ENCODE data around the gene RHOF. TPM values are rescaled to one million over a fixed set of nuclear protein-coding genes. Genes with fewer than 3 reads are reported as not detected.
"Not testable (repeated sequence)": the region's sequence is repeated elsewhere in the genome, so short reads cannot be mapped to it uniquely, and the experiment has no call there.

RHOF gene
- total RNA-seq, 1 experiment from 2014 or later = 5.3 TPM

DNA sequence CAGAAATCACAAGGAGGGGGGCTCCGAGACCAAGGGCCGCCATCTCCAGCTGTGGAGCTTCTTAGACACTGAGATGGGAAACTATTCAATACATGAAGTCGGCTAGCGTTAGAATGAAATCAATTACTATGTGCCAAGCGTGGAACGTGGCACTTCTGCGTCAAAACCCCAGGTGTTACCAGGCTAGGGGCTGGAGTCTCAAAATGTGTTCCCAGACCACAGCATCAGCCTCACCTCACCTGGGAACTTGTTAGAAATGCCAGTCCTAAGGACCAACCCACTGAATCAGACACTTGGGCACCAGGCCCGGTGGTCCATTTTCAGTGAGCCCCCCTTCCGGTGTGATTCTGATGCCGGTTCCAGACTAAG is 5.3 kb upstream of the RHOF start:
- no peak for DNase-seq (ENCODE audit: low read depth, low spot score)
- in situ Hi-C loops (cut with HindIII; ENCODE audit: low pct_unique_long_range_greater_than_20kb, low sequenced_read_pairs) = no loop called here

DNA sequence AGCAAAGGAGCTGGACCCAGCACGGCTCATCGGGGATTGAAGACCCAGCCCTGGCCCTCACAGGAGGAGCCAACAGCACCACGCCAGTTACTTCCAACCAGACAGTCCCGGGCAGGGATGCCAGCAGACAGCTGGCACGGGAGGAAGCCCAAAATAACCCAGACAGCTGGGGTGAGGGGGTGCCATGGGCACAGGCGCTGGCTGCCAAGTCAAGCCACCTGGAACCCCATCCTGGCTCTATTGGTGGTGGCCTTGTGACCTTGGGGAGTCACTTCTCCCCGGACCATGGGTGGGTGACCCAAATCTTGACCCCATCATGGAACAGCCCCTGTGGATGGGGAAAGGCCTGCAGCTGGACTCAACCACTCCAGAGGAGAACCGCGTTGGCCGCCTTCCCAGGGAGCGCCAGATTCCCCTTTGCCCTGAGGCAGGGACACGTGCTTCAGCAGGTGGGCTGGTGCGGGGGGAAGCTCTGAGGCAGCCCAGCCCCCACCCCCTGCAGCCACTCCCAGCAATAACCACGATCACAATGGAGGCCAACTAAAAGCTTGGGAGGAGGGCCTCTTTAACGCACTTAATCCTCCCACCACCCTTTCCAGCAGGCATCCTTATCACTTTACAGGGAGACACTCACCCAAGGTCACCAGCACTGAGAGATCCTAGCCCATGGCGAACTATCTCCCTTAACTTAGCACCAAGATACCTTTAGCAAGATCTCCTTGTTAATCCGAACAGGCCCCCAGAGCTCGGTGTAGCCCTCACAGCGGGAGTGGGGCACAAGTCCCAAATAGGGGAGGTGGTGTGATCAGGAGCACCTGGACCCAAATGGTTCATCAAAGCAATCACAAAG is 4.7 kb upstream of the RHOF start:
- peak; percentile 53 for DNase-seq (ENCODE audit: low read depth, low spot score)
- in situ Hi-C loops (cut with HindIII; ENCODE audit: low pct_unique_long_range_greater_than_20kb, low sequenced_read_pairs) = no loop called here

DNA sequence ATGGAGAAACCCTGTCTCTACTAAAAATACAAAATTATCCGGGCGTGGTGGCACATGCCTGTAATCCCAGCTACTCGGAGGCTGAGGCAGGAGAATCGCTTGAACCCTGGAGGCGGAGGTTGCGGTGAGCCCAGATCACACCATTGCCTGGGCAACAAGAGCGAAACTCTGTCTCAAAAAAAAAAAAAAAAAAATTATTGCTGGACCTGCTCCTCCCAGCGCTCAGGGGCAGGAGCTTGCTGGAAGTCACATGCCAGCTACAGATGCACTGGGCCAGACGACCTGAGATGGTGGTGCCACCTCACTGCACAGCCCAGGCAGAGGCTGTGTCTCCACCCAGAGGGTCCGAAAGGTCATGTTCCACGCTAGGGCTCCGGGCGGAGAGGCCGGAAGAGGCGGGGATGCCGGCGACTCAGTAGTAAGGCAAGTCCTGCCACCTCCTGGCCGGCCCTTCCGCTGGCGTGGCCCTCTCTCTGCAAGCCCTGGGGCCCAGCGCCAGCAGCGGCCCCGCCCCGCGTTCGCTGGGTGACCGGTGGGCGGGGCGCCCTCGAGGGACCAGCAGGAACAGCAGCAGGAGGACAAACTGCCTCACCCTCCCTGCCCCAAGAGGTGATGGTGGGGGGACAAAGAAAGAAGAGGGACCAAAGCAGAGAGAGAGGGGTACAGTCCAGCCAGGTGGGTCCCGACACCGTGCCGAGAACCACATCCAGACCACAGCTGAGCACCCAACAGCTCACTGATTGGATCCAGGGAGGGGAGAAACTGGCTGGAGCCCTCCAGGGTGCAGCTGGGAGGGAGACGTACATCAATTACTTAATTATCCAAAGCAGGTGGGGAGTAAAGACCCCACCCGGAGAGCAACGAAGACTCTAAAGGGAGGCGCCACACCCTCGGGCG is 3.6 kb upstream of the RHOF start:
- DNase-seq (ENCODE audit: low read depth, low spot score) = peak; percentile 91
- in situ Hi-C loops (cut with HindIII; ENCODE audit: low pct_unique_long_range_greater_than_20kb, low sequenced_read_pairs) = no loop called here

DNA sequence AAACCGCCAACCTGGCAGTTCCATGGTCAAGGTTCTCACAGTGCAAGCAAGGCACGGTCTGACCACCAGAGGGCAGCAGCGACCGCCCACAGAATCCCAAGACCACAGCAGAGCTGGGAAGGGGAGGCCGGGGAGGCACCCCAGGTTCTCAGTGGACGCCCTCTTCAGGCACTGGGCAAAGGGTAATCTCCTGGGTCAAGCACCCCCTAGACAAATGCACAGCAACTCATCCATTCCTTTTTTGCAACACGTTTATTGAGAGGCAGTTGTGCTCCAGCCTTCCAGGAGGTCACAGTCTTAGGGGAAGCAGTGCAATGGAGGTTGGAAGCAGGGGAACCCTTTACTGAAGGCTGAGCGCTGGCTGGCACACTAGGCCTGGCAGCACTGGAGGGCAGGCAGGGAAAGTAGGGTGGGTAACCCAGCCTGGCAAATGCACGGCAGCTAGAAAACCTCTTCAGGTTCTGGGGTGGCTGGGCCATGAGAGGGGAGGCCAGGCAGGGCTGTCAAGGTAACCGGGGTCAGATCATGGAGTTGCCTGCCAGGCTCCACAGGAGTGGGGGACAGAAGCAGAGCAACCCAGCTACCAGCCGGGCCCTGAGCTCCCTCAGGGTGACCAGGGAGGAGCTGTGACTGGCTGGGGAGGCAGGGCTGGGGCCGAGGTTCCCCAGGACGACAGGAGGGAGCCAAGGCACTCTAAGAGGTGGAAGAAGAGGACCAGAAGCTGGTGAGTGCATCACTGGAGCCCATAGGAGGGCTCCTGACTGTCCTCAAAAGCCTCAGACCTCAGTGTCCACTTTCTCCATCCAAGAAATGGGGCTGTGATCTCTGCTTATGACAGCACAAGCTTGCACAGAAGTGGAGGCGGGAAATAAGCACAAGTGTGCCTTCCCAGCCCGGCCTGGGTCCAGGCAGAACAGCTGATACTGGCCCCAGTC is 1.8 kb upstream of the RHOF start:
- peak; percentile 85 for DNase-seq (ENCODE audit: low read depth, low spot score)
- in situ Hi-C loops (cut with HindIII; ENCODE audit: low pct_unique_long_range_greater_than_20kb, low sequenced_read_pairs) = no loop called here

DNA sequence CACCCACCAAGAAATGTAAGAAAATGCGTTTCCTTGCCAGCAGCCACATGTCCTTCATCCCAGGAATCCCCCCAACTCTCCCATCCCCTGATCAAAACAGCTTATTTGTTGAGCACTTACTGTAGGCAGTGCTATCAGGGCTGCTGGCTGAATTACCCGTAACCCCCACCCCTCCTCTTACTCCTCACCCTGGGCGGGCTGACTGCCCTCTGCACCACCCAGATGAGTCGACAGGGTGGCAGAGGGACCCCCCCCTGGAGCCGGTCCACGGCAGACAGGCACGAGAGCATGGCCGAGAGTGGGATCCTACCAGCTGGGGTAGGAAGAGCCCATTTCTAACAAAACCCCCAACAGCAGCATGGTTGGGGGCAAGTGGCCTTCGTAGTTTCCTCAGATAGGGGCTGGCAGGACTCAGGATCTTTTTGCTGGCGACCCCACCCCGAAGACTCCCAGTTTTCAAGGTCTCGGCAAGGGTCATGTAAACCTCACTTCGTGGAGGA is 1.1 kb upstream of the RHOF start:
- in situ Hi-C loops (cut with HindIII; ENCODE audit: low pct_unique_long_range_greater_than_20kb, low sequenced_read_pairs) = no loop called here
- no peak for DNase-seq (ENCODE audit: low read depth, low spot score)

DNA sequence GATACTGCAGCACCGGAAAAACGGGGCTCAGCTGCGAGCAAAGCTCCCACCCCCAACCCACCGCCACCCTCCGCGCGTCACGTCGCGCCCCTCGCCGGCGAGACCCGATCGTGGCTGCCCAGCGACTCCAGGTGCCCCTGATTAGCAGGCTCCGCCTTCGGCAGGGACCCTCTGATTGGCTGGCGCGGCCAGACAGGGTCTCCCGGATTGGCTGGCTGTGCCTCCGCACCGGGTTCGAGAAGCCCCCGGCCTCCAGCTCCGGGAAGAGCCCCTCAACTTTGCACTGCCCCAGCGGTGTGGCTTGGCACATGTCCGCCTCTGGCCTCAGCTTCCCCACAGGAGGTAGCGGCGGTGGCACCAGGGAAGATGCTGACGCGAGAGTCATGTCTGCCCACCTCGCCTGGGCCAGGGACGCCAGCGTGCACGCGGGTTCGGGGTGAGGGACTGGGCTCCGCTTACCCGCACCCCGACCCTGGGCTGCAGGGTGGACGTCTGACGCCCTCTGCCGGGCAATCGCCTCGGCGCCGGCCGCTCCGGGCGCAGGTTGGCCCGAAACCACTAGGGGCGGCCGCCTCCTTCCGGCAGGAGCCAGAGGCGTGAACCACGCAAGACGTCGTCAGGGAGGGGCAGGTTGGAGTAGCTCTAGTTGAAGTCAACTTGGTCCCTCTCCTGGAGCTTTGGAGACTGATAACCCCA is 498 bp upstream of the RHOF start:
- peak; percentile 90 for DNase-seq (ENCODE audit: low read depth, low spot score)

DNA sequence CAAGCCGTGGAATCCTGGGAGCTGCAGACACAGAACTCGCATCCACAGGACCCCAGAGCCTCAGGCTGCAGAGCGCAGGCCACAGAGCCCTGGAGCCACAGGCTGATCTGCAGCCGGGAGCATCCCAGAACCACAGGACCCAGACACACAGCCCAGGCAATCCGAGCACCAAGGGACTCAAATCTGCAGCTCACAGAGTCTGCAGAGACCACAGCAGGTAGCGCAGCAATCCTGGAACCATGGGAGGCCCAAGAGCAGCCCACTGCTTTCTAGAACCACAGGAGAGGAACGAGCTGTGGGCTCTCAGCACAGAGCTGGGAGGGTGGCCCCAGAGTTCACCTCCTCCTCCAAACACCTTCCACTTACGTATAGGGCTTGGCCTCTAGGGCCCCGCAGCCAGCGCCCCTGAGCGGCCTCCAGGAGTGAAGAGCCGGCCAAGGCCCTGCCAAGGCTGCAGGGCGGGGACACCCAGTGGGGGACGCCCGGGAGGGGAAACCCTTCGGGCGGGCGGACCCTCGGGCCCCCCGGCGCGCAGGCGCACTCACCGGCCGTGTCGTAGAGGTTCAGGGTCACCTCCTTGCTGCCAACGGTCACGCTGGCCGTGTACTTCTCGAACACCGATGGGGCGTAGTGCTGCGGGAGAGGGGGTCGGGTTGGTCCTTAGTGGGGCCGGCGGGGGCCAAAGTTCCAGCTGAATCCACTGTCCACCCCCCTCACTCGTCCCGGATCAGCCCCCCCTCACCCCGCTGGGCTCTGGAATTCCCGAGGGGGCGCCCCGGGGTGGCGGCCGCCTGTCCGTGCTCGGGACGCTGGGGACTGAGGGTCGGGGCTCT is 665 bp downstream of the RHOF start:
- no peak for DNase-seq (ENCODE audit: low read depth, low spot score)
- in situ Hi-C loops (cut with HindIII; ENCODE audit: low pct_unique_long_range_greater_than_20kb, low sequenced_read_pairs) = no loop called here

More for the DNA sequence above, 498 bp upstream of the RHOF start:
- in situ Hi-C loops (cut with HindIII; ENCODE audit: low pct_unique_long_range_greater_than_20kb, low sequenced_read_pairs) = no loop called here

DNA sequence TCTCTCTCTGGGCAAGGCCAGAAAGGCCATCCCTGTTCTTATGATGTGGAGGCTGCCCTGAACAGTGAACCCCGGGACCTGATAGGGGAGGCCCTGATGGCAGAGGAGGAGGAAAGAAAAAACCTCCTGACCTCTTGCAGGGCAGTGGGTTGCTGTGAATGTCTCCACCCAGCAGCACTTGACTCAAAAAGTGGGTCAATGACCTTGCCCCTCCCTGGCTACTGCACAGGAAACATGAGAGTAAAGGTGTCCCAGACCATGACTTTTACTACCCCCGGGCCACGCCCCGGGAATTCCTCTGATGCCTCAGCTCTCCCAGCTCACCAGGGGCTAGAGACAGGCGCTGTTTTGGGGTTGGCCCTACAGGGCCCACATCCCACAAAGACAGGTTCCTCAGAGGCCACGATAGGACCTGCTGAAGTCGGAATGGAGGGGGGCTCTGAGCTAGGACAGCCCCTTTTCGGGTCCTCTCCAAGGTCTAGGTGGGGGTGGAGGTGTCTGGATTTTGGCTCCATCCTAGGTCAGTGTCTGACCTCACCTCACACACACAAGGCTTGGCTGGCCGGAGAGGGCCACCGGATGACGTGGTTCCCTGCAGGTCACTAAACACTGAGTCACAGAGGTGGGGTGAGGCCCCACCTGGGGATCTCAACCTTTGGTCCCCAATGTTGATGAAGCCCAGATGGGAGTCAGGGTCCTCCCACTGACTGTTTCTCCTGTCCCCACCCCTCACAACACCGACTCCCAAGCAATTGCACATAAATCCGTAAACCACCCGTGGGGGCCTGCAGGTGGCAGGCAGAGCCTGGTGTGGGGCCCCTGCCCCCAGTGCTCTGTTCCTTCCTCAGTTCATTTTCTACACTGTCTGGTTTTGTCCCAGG is 1.6 kb downstream of the RHOF start:
- in situ Hi-C loops (cut with HindIII; ENCODE audit: low pct_unique_long_range_greater_than_20kb, low sequenced_read_pairs) = no loop called here
- no peak for DNase-seq (ENCODE audit: low read depth, low spot score)

DNA sequence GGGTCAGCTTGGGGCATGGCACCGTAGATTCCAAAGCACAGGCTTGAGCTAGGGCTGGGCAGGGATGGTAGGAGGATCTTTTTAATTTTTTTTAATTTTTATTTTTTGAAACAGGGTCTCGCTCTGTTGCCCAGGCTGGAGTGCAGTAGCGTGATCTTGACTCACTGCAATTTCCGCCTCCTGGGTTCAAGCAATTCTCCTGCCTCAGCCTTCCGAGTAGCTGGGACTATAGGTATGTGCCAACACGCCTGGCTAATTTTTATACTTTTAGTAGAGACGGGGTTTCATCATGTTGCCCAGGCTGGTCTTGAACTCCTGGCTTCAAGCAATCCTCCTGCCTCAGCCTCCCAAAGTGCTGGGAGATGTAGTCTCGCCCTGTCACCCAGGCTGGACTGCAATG is 2.7 kb downstream of the RHOF start:
- in situ Hi-C loops (cut with HindIII; ENCODE audit: low pct_unique_long_range_greater_than_20kb, low sequenced_read_pairs); DNase-seq (ENCODE audit: low read depth, low spot score): not testable (repeated sequence)

DNA sequence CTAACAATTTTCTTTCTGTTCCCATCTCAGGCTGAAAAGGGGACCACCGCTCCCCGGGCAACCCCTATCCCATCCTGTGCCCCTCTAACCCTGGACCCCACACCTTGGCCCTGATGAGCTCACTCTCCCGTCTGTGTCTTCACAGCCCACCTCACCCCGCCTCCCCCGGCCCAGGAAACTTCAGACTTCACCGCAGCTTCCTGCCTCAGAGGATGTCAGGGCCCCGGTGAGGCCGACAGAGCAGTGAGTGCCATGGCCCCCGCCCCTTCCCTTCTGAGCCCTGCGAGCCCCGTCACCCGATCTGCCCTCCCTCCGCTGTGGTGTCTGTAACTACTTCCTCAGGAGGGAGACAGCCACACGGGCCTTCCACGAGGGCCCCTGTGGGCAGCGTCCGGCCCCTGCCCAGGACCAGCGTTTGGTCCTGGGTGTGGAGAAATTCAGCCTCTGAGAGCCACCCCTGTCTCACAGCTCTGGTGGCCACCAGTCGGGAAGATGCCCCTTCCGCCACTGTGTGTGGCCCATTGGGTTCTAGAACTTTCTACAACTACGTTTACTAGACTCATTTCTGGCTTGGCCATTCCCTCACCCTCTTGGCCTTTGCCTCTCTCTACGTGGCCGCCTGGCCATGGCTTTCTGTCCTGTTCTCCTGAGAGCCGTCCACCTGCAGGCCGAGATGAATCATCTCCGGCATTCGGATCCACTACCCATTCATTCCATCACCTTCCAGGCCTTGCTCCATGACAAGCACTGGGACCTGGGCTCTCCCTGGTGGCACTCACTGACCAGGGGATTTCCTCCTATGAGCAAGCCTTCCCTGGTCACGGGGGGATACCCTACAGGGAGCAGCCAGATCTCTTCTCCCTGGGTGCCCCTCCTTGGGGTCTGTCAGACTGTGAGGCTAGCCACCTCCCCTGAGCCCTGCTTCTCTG is 3.4 kb downstream of the RHOF start:
- in situ Hi-C loops (cut with HindIII; ENCODE audit: low pct_unique_long_range_greater_than_20kb, low sequenced_read_pairs) = no loop called here
- DNase-seq (ENCODE audit: low read depth, low spot score) = no peak

DNA sequence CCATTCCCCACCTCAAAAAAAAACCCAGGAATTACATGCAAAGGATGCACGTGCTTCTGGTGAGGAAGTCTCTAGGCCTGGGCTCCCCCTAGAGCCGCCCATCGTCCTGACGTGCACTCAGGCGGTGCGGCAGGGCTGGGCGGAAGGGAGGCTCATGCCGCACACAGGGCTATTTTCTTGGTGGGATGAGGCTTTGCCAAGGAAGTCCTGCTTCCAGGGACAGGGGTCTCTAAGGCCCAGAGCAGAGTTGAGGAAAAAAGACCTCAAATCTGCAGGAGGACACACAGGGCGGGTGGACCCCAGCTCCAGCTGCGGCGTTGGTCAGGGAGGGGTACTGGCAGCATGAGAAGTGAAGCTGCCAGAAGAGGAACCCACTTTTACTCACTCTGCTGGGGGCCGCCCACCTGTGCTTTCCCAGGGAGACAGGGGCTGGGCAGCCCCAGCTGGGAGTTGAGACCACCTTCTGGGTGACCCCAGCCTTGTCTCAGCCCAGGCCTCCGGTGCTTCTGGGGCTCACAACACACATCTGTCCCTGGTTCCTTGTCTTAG is 4.2 kb downstream of the RHOF start:
- in situ Hi-C loops (cut with HindIII; ENCODE audit: low pct_unique_long_range_greater_than_20kb, low sequenced_read_pairs) = no loop called here
- no peak for DNase-seq (ENCODE audit: low read depth, low spot score)

DNA sequence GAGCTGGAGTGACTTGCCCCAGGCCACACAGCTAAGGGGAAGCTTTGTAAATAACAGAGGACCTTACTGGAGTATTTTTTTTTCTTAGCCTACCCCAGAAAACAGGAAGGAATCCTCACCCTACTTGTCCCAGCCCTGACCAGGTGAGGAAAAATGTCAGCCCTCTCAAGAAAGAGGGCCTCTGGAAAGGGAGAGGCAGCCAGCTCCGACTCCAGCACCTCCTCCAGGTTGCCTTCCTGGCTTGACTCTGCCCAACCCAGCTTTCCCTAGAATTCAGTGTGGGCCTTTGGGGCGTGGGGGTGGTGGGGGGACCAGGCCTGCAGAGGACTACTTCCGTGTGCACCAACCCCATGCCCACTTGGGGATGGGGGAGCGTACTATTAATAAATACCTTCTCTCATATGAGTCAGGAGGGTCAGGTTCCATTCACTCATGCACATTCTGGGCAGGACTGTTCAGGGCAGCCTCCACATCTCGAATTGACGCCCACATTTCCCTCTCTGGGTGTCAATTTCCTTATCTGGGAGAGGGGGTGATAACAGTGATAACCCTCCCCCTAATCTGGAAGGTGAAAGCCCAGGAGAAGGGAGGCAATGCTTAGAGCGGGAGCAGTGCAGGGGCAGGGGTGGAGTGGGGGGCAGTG is 5.2 kb downstream of the RHOF start:
- in situ Hi-C loops (cut with HindIII; ENCODE audit: low pct_unique_long_range_greater_than_20kb, low sequenced_read_pairs) = no loop called here
- DNase-seq (ENCODE audit: low read depth, low spot score) = no peak

DNA sequence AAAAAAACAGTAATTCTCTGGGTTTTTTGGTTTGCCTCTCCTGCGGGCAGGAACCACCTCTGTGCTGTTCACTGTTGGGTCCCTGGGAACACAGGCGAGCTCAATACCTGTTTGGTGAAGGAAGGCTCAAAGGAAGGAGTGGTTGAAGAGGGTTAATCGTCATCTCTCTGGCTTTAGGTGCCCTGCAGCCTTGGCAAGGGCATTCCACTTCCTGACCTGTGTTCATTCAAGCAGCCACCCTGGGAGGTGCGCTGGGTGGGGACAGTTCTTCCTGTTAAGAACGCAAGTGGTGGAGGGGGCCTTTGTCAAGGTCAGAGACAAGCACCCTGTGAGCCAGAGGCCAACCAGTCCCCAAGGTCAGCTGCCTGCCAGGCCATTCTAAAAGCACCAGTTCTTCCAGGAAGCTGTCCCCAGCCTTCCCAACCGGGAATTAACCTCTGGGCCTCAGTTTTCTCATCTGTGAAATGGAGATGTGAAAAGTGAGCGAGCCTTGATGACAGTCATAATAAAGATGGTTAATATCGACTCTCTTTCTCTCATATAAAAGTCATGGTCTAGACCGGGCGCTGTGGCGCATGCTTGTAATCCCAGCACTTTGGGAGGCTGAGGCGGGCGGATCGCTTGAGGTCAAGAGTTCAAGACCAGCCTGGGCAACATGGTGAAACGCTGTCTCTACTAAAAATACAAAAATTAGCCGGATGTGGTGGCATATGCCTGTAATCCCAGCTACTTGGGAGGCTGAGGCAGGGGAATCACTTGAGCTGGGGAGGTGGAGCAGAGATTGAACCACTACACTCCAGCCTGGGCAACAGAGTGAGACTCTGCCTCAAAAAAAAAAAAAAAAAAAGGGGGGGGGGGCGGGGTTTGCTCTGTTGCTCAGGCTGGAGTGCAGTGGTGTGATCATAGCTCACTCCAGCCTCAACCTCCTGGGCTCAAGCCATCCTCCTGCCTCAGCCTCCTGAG is 6.1 kb downstream of the RHOF start:
- DNase-seq (ENCODE audit: low read depth, low spot score) = no peak
- in situ Hi-C loops (cut with HindIII; ENCODE audit: low pct_unique_long_range_greater_than_20kb, low sequenced_read_pairs) = no loop called here
